DOHH2 (cell line): Measurements from ENCODE around the gene TUB.

Experiments
- H3F3A ChIP-seq: fragments of 200-600 bp; sonication (generic), shearing (Covaris generic); 2 replicates; pipeline ENCODE4 v1.6.0; 2016; ENCODE audit warnings: antibody characterized with exemption, mild to moderate bottlenecking; ENCODE audit not compliant: control insufficient read depth, insufficient read depth
- H3K27ac ChIP-seq: fragments of 200-600 bp; sonication (generic); 2 replicates; pipeline ENCODE4 v1.5.1; 2014; ENCODE audit warnings: low read depth, mild to moderate bottlenecking, low read length, moderate library complexity
- H3K27me3 ChIP-seq: fragments of 200-600 bp; sonication (generic); 2 replicates; pipeline ENCODE4 v1.6.1; 2014; ENCODE audit warnings: mild to moderate bottlenecking, low read length, mixed read lengths; ENCODE audit not compliant: control insufficient read depth
- H3K36me3 ChIP-seq: fragments of 200-600 bp; sonication (generic); 2 replicates; pipeline ENCODE4 v1.6.1; 2014; ENCODE audit warnings: mild to moderate bottlenecking, low read length, moderate library complexity, mixed read lengths; ENCODE audit not compliant: control insufficient read depth
- H3K4me1 ChIP-seq: fragments of 200-600 bp; sonication (generic); 2 replicates; pipeline ENCODE4 v1.6.1; 2014; ENCODE audit warnings: mild to moderate bottlenecking, low read length, mixed read lengths; ENCODE audit not compliant: control insufficient read depth
- H3K4me2 ChIP-seq: fragments of 200-600 bp; sonication (generic); 2 replicates; pipeline ENCODE4 v1.6.0; 2014; ENCODE audit warnings: mild to moderate bottlenecking, low read length, moderate library complexity
- H3K4me3 ChIP-seq: fragments of 200-600 bp; sonication (generic); 2 replicates; pipeline ENCODE4 v1.5.1; 2014; ENCODE audit warnings: mild to moderate bottlenecking, low read length, mixed read lengths
- H3K79me2 ChIP-seq: fragments of 200-600 bp; sonication (generic); 2 replicates; pipeline ENCODE4 v1.6.1; 2014; ENCODE audit warnings: mild to moderate bottlenecking, low read length, mixed read lengths; ENCODE audit not compliant: control insufficient read depth
- H3K9me2 ChIP-seq: fragments of 200-600 bp; sonication (generic); replicated peaks from 2 replicates; pipeline ENCODE4 v1.6.1; 2014; ENCODE audit warnings: mild to moderate bottlenecking, low read length, mixed read lengths; ENCODE audit not compliant: control insufficient read depth
- H3K9me3 ChIP-seq: fragments of 200-600 bp; sonication (generic); 2 replicates; pipeline ENCODE4 v1.6.1; 2014; ENCODE audit warnings: antibody characterized with exemption, low read length, mixed read lengths; ENCODE audit not compliant: control insufficient read depth, insufficient read depth
- H4K20me1 ChIP-seq: fragments of 200-600 bp; sonication (generic); 2 replicates; pipeline ENCODE4 v1.6.0; 2014; ENCODE audit warnings: low read depth, mild to moderate bottlenecking, antibody characterized with exemption, low read length, moderate library complexity; ENCODE audit not compliant: control insufficient read depth, insufficient read depth
- CTCF ChIP-seq: fragments of 200-600 bp; sonication (generic); IDR thresholded peaks from one replicate; pipeline ENCODE4 v1.5.1; 2014; ENCODE audit warnings: antibody characterized with exemption, mild to moderate bottlenecking, low read depth, low read length; ENCODE audit not compliant: poor library complexity, severe bottlenecking
- EZH2phosphoT487 ChIP-seq: fragments of 200-600 bp; sonication (generic); IDR thresholded peaks from 2 replicates; pipeline ENCODE4 v1.6.1; 2017; ENCODE audit warnings: borderline replicate concordance, mild to moderate bottlenecking, antibody characterized with exemption, low read length, moderate library complexity, mixed read lengths

The TUB gene

GRCh38 chr11:8106679-8107078, 25.7 kb downstream of the TUB start:
- Histone ChIP-seq H3K4me3 (no peak overlapping the region), H3K4me1 (no peaks in the 10 kb centered on the region), H3F3A (no peaks in the 10 kb centered on the region), H4K20me1 (no peaks in the 10 kb centered on the region), H3K4me2 (no peak overlapping the region), H3K79me2 (no peaks in the 10 kb centered on the region), H3K9me2 (no peaks in the 10 kb centered on the region), H3K27ac (no peak overlapping the region), H3K36me3 (no peaks in the 10 kb centered on the region), H3K27me3 (peaks cover 9% of the 10 kb centered on the region; the same call in 1 of the 2 replicates), H3K9me3 (no peaks in the 10 kb centered on the region)
- TF ChIP-seq CTCF (no peak), EZH2phosphoT487 (no peak)

- H3K9me3 ChIP-seq, result no peaks in the 10 kb centered on the region
- H3K4me3 ChIP-seq, result no peak overlapping the region
- H3K27me3 ChIP-seq, result peaks cover 9% of the 10 kb centered on the region; the same call in 1 of the 2 replicates
- no peaks in the 10 kb centered on the region for H3K79me2 ChIP-seq
- no peaks in the 10 kb centered on the region for H4K20me1 ChIP-seq
- H3K27ac ChIP-seq, result no peak overlapping the region
- no peaks in the 10 kb centered on the region for H3K36me3 ChIP-seq
- H3K4me2 ChIP-seq, result no peak overlapping the region
- no peaks in the 10 kb centered on the region for H3K9me2 ChIP-seq
- no peak for TF ChIP-seq CTCF
- no peak for TF ChIP-seq EZH2phosphoT487
- H3K4me1 ChIP-seq, result no peaks in the 10 kb centered on the region
- no peaks in the 10 kb centered on the region for H3F3A ChIP-seq
Measured at GRCh38 chr11:8107642-8108041, 26.6 kb downstream of the TUB start.

GRCh38 chr11:8108421-8108820, 27.4 kb downstream of the TUB start:
- no peak for TF ChIP-seq EZH2phosphoT487
- TF ChIP-seq CTCF, result no peak
- Histone ChIP-seq H3K27me3 (peaks cover 9% of the 10 kb centered on the region; the same call in 1 of the 2 replicates), H4K20me1 (no peaks in the 10 kb centered on the region), H3K9me3 (no peaks in the 10 kb centered on the region), H3K79me2 (no peaks in the 10 kb centered on the region), H3K4me1 (no peaks in the 10 kb centered on the region), H3F3A (no peaks in the 10 kb centered on the region), H3K4me2 (no peak overlapping the region), H3K9me2 (no peaks in the 10 kb centered on the region), H3K4me3 (no peak overlapping the region), H3K27ac (no peak overlapping the region), H3K36me3 (no peaks in the 10 kb centered on the region)
